AG04450 (cell line): ENCODE data around the gene HDDC2. TPM values are rescaled to one million over a fixed set of nuclear protein-coding genes. Genes with fewer than 3 reads are reported as not detected.

Experiments used
- CTCF ChIA-PET: fragments of 300-600, 350-600 bp; formaldehyde crosslinking; extraction: SDS; loops from one replicate; lab custom pipeline; 2022; ENCODE audit warnings: antibody characterized with exemption, inconsistent platforms; lab: Charles Lee
- POLR2A ChIA-PET: fragments of 350-600 bp; formaldehyde crosslinking; extraction: SDS; loops from one replicate; lab custom pipeline; 2021; ENCODE audit warnings: antibody characterized with exemption, inconsistent platforms; lab: Yijun Ruan, JAX
- DNase-seq: peaks from one replicate; pipeline ENCODE4 v3.0.0-alpha.2; 2011; ENCODE audit warnings: low read depth, low spot score
- H3K27ac ChIP-seq: one replicate; pipeline ENCODE4 v1.5.1; 2012; ENCODE audit warnings: low read depth, low read length, control low read depth
- H3K27me3 ChIP-seq: one replicate; pipeline ENCODE4 v1.6.0; 2012; ENCODE audit warnings: low read length; ENCODE audit not compliant: control insufficient read depth, insufficient read depth
- H3K4me3 ChIP-seq: 2 replicates; pipeline ENCODE4 v1.5.1; 2011; ENCODE audit warnings: mild to moderate bottlenecking, low read depth, low read length, control low read depth
- H3K9me3 ChIP-seq: 2 replicates; pipeline ENCODE4 v1.5.1; 2012; ENCODE audit warnings: low read length; ENCODE audit not compliant: control insufficient read depth, insufficient read depth
- CTCF ChIP-seq: IDR thresholded peaks from 2 replicates; pipeline ENCODE4 v1.5.1; 2011; ENCODE audit warnings: low read depth, low read length, control low read depth, inconsistent platforms
- polyA plus RNA-seq: library from polyadenylated mRNA; depleted of rRNA; stranded (reverse); fragments of >200 nt; gene quantifications from 2 replicates; pipeline ENCODE4 v1.2.3, GENCODE V29; 2011

HDDC2 gene
- polyA plus RNA-seq, 1 experiment = 116 TPM

GRCh38 chr6:125332664-125333063 is 30.9 kb upstream of the HDDC2 start:
- Histone ChIP-seq H3K27ac (no peak overlapping the region), H3K4me3 (no peak overlapping the region), H3K9me3 (no peaks in the 10 kb centered on the region), H3K27me3 (no peaks in the 10 kb centered on the region)
- ChIA-PET CTCF (no interaction called here), POLR2A (no interaction called here)
- no peak for TF ChIP-seq CTCF
- DNase-seq = no peak

- no peak overlapping the region for H3K4me3 ChIP-seq
- no peaks in the 10 kb centered on the region for H3K9me3 ChIP-seq
- ChIA-PET POLR2A (no interaction called here), CTCF (interaction anchor here (1.1 kb wide), 1 partner anchor 12 kb away, joined by 4 read pairs; no protein-coding TSS in a partner anchor)
- H3K27me3 ChIP-seq = no peaks in the 10 kb centered on the region
- DNase-seq = no peak
- no peak overlapping the region for H3K27ac ChIP-seq
- no peak for TF ChIP-seq CTCF
These were observed 23.8 kb upstream of the HDDC2 start for GRCh38 chr6:125325586-125325985.

GRCh38 chr6:125323376-125323775 is 21.6 kb upstream of the HDDC2 start:
- no peak for DNase-seq
- H3K4me3 ChIP-seq = no peak overlapping the region
- H3K27ac ChIP-seq = no peak overlapping the region
- TF ChIP-seq CTCF = no peak
- H3K27me3 ChIP-seq = no peaks in the 10 kb centered on the region
- no peaks in the 10 kb centered on the region for H3K9me3 ChIP-seq
- POLR2A ChIA-PET = no interaction called here
- CTCF ChIA-PET = interaction anchor here (1.2 kb wide), 1 partner anchor 651 kb away, joined by 3 read pairs; no protein-coding TSS in a partner anchor

GRCh38 chr6:125316621-125317020 is 14.9 kb upstream of the HDDC2 start:
- DNase-seq = no peak
- TF ChIP-seq CTCF = no peak
- POLR2A ChIA-PET = no interaction called here
- H3K27ac ChIP-seq = no peak overlapping the region
- no peaks in the 10 kb centered on the region for H3K9me3 ChIP-seq
- peaks cover 2% of the 10 kb centered on the region for H3K27me3 ChIP-seq
- CTCF ChIA-PET = interaction anchor here (1.8 to 2.0 kb wide), 2 partner anchors 435 to 437 kb away, joined by 9 to 12 read pairs; no protein-coding TSS in a partner anchor
- no peak overlapping the region for H3K4me3 ChIP-seq

GRCh38 chr6:125315548-125315947 is 13.8 kb upstream of the HDDC2 start:
- TF ChIP-seq CTCF = no peak
- Histone ChIP-seq H3K27ac (no peak overlapping the region), H3K9me3 (no peaks in the 10 kb centered on the region), H3K27me3 (peaks cover 2% of the 10 kb centered on the region), H3K4me3 (no peak overlapping the region)
- ChIA-PET POLR2A (no interaction called here), CTCF (interaction anchor here (1.8 to 2.0 kb wide), 2 partner anchors 436 to 438 kb away, joined by 9 to 12 read pairs; no protein-coding TSS in a partner anchor)
- DNase-seq = no peak
